Stimulated activated naive CD4-positive, alpha-beta T cell (primary cell): ENCODE measurements around the gene NUDT8.
"Not testable (repeated sequence)": the region's sequence is repeated elsewhere in the genome, so short reads cannot be mapped to it uniquely, and the experiment has no call there.

Experiments
- DNase-seq, 6 experiments: peaks; one replicate each; lab custom pipeline; 2025; lab: John Stamatoyannopoulos, UW

NUDT8 gene

DNA sequence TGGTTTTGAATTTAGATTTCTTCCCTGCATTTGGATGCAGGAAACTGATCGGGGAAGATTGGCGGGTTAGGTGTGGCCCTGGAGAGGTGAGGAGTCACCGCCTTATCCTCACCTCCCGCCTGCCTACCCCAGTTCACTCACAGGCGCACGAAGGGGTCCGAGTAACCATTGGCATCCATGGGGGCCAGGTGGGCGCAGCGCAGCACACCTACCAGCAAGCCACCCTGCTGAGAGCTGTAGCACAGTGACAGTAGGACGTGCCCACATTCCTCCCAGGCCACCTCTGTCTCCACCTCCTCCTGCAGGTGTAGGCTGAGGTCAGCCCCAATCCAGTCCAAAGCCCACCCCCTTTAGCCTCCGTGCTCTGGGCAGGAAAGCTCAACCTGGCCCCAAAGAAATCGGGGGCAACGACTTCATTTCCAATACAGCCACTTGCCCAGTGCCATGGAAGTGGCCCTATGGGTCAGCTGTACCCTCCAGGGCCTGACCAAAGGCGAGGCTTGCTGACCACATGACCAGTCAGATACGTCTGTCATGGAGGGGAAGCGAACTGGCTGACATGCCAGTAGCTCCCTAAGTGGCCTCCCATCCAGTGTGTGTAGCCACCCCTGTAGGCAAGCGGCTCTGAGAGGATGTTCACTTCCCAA is 16.3 kb downstream of the NUDT8 start:
- no peak for DNase-seq

GRCh38 chr11:67612751-67613150 is 17.0 kb downstream of the NUDT8 start:
- DNase-seq = no peak

DNA sequence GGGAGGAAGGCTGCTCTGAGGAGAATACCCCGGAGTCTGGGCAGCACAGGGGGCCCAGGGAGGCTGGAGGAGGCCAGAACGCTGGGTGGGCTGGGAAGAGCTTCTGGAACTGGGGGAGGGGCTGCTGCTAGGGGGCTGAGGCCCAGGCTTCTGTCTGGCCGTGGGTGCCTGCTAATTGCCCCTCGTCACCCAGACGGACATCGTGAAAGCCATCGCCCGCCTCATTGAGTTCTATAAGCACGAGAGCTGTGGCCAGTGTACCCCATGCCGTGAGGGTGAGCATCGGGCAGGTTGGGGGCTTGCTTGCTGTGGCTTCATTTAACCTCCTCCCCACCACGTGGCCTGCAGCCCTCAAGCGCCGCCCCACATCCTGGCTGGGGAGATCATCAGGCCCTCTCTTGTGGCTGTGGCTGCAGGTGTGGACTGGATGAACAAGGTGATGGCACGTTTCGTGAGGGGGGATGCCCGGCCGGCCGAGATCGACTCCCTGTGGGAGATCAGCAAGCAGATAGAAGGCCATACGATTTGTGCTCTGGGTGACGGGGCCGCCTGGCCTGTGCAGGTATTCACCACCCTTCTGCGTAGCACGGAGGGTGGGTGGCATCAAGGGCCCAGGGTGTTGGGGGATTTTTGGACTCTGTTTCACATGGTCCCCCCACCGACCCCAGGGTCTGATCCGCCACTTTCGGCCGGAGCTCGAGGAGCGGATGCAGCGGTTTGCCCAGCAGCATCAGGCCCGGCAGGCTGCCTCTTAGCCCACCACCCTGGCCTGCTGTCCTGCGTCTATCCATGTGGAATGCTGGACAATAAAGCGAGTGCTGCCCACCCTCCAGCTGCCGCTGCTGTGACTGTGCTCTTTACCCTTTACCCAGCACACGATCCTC is 17.8 kb downstream of the NUDT8 start:
- DNase-seq = no peak

- DNase-seq = no peak
Measured at GRCh38 chr11:67611165-67611564, 18.6 kb downstream of the NUDT8 start.

DNA sequence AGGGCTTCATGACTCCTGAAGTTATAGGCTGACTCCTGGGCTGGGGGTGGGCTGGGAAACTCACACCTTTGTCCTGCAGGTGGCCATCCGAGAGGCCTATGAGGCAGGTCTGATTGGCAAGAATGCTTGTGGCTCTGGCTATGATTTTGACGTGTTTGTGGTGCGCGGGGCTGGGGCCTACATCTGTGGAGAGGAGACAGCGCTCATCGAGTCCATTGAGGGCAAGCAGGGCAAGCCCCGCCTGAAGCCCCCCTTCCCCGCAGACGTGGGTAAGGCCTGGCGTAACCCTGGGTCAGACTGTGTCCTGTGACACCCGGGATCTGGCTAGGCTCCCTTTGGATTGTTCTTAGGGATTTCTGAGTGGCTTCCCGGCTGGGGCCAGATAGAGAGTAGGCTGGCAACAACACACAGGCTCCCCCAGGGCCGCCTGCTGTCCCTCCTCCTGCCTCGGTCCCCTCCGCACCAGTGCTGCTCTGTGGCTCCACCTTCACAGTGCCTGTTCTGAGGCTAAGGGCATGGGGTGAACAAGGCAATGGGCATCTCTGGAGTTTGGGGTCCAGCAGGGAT is 19.4 kb downstream of the NUDT8 start:
- DNase-seq = no peak

- no peak for DNase-seq
Measured at GRCh38 chr11:67609316-67609715, 20.4 kb downstream of the NUDT8 start.

- no peak for DNase-seq
Measured at GRCh38 chr11:67608486-67608885, 21.3 kb downstream of the NUDT8 start.

- no peak for DNase-seq
Measured at GRCh38 chr11:67607507-67607906, 22.2 kb downstream of the NUDT8 start.

- DNase-seq = peak; percentile 88 to 95 (median 92)
Measured at GRCh38 chr11:67606492-67607295, 23.0 kb downstream of the NUDT8 start, which contains the start of gene NDUFV1. Gene NDUFV1, plus strand, starts transcription at chr11:67606936. Its CDS starts 69 bp downstream, at chr11:67607005.

- DNase-seq = no peak
Measured at GRCh38 chr11:67606093-67606491, 23.6 kb downstream of the NUDT8 start.

- no peak for DNase-seq
Measured at GRCh38 chr11:67605231-67606011, 24.3 kb downstream of the NUDT8 start.

GRCh38 chr11:67604815-67605214 is 24.9 kb downstream of the NUDT8 start:
- DNase-seq = no peak

DNA sequence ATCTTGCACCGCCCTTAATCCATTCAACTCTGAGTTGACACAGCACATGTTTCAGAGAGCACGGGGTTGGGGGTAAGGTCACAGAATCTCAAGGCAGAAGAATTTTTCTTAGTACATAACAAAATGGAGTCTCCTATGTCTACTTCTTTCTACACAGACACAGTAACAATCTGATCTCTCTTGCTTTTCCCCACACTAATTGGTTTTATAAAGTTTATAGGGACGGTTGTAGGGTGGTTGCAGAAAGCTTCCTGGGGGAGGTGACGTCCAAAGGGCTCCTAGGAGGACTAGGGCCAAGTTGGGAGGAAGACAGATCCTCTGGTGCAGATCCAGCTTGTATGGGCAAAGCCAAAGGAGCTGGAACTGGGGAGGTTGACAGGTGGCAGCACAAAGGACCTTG is 25.6 kb downstream of the NUDT8 start:
- DNase-seq = not testable (repeated sequence)

GRCh38 chr11:67601098-67601497 is 28.6 kb downstream of the NUDT8 start:
- no peak for DNase-seq

GRCh38 chr11:67600324-67601029 is 29.3 kb downstream of the NUDT8 start:
- no peak for DNase-seq

- no peak for DNase-seq
Measured at GRCh38 chr11:67599149-67599548, 30.6 kb downstream of the NUDT8 start.

- DNase-seq = not testable (repeated sequence)
Measured at GRCh38 chr11:67597963-67598362, 31.8 kb downstream of the NUDT8 start.

GRCh38 chr11:67597458-67597857 is 32.3 kb downstream of the NUDT8 start:
- DNase-seq = not testable (repeated sequence)

DNA sequence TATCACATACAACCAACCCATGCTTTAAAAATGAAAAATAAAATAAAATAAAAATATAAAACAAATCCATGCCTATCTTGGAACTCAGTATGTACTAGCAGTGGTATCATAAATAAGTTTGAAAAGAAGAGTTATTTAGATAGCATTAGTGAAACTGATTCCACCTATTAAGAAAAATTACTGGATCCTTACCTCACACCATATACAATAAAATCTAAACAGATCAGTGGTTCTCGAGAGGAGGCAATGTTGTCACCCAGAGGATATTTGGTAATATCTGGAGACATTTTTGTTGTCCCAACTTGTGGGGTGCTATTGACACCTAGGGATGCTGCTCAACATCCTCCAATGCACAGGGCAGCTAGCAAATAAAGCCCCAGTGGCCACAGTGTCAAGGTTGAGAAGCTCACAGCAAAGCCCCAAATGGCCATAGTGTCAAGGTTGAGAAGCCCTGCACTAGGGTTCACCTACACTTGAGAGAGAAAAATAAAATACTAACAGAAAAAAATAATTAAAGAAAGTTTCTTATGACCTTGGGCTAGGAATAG is 32.9 kb downstream of the NUDT8 start:
- no peak for DNase-seq

DNA sequence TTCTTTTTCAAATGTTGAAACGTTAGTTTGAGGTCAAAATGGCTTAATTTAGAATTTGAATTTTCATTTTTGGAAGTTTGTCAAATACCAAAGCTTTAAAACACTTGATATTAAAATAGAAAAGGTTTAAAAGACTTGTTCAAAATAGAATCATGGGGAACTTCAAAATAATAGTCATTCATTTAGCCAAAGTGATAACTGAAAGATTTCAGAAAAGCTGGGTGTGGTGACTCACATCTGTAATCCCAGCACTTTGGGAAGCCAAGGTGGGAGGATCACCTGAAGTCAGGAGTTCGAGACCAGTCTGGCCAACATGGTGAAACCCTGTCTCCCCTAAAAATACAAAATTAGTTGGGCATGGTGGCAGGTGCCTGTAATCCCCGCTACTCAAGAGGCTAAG is 35.3 kb downstream of the NUDT8 start:
- DNase-seq = no peak
